ENCODE data around the gene RIMBP3C.
"Not testable (repeated sequence)": the region's sequence is repeated elsewhere in the genome, so short reads cannot be mapped to it uniquely, and the experiment has no call there.

GRCh38 chr22:21539862-21540261, 11.4 kb downstream of the RIMBP3C start:
- not testable (repeated sequence) for TF ChIP-seq EZH2 (IDR thresholded peaks at IDR 0.05; ENCODE audit: low read depth, unreplicated experiment); CTCF (conservative IDR thresholded peaks at IDR 0.05; ENCODE audit: low read depth in 2 of 2); POLR2AphosphoS5 (IDR thresholded peaks at IDR 0.05; ENCODE audit: low read depth); NANOG (IDR thresholded peaks at IDR 0.05; ENCODE audit: borderline replicate concordance); ZNF331 (CRISPR knock-in tag; IDR thresholded peaks at IDR 0.05; ENCODE audit: low read depth); REST (IDR thresholded peaks at IDR 0.05; ENCODE audit: unreplicated experiment); JUNB (IDR thresholded peaks at IDR 0.05; ENCODE audit: unreplicated experiment); EZH2phosphoT487 (IDR thresholded peaks at IDR 0.05; ENCODE audit: unreplicated experiment); ETS1 (IDR thresholded peaks at IDR 0.05); CREB1 (CRISPR knock-in tag; IDR thresholded peaks at IDR 0.05; ENCODE audit: low read depth)

Data from GM23338 (cell line).